HG03469 (cell line): Measurements from ENCODE around the gene KIF1A.
"Not testable (repeated sequence)": the region's sequence is repeated elsewhere in the genome, so short reads cannot be mapped to it uniquely, and the experiment has no call there.

ENCODE experiments used
- ATAC-seq: cut with Tn5 transposase; IDR thresholded peaks from one replicate; pipeline ENCODE4 v1.9.1; 2021; ENCODE audit warnings: mild to moderate bottlenecking, moderate library complexity, moderate number of reproducible peaks; ENCODE audit not compliant: unreplicated experiment

Gene KIF1A

GRCh38 chr2:240787521-240788472, 32.2 kb downstream of the KIF1A start:
- ATAC-seq: no peak

GRCh38 chr2:240786871-240787311, 33.1 kb downstream of the KIF1A start:
- ATAC-seq: no peak

- ATAC-seq: no peak
Measured at GRCh38 chr2:240786355-240786841, 33.6 kb downstream of the KIF1A start.

- no peak for ATAC-seq
Measured at GRCh38 chr2:240785424-240786335, 34.3 kb downstream of the KIF1A start.

- ATAC-seq: no peak
Measured at GRCh38 chr2:240784629-240785423, 35.2 kb downstream of the KIF1A start.

- no peak for ATAC-seq
Measured at GRCh38 chr2:240783819-240784621, 36.0 kb downstream of the KIF1A start.

GRCh38 chr2:240782886-240783818, 36.9 kb downstream of the KIF1A start:
- ATAC-seq: no peak

- no peak for ATAC-seq
Measured at GRCh38 chr2:240782221-240782885, 37.7 kb downstream of the KIF1A start.

- no peak for ATAC-seq
Measured at GRCh38 chr2:240781471-240782220, 38.4 kb downstream of the KIF1A start.

GRCh38 chr2:240780023-240780700, 39.9 kb downstream of the KIF1A start:
- ATAC-seq: no peak

- ATAC-seq: not testable (repeated sequence)
Measured at GRCh38 chr2:240779250-240779832, 40.7 kb downstream of the KIF1A start.

GRCh38 chr2:240778426-240778825, 41.6 kb downstream of the KIF1A start:
- no peak for ATAC-seq

GRCh38 chr2:240777456-240778212, 42.4 kb downstream of the KIF1A start:
- no peak for ATAC-seq

- ATAC-seq: no peak
Measured at GRCh38 chr2:240775905-240776304, 44.1 kb downstream of the KIF1A start.

GRCh38 chr2:240774856-240775255, 45.2 kb downstream of the KIF1A start:
- no peak for ATAC-seq

- no peak for ATAC-seq
Measured at GRCh38 chr2:240769096-240769495, 50.9 kb downstream of the KIF1A start.
